Ovary (tissue), 9 donors: ENCODE data around the gene SPDEF. TPM values are rescaled to one million over a fixed set of nuclear protein-coding genes. Genes with fewer than 3 reads are reported as not detected.

Experiments
- DNase-seq, 5 donors: peaks; one replicate each; pipeline ENCODE4 v3.0.0-alpha.2; 2019 to 2020
- H3K27ac ChIP-seq, 2 donors: fragments of 200-600 bp; one replicate each; pipeline versions ENCODE4 v1.5.1 to v1.8.0; 2019 to 2022
- H3K27me3 ChIP-seq: fragments of 200-600 bp; one replicate; pipeline ENCODE4 v1.8.0; 2022
- H3K36me3 ChIP-seq: fragments of 200-600 bp; sonication (generic); one replicate; pipeline ENCODE4 v1.5.1; 2019
- H3K4me1 ChIP-seq: one replicate; pipeline ENCODE4 v1.8.1; 2013; ENCODE audit warnings: mild to moderate bottlenecking, moderate library complexity; ENCODE audit not compliant: insufficient read depth
- H3K4me3 ChIP-seq: fragments of 200-600 bp; sonication (generic); one replicate; pipeline ENCODE4 v1.5.1; 2017
- H3K9me3 ChIP-seq, 2 donors: fragments of 200-600 bp in 1 of 2; sonication (generic) in 1 of 2; one replicate each; pipeline versions ENCODE4 v1.5.1 to v1.8.1; 2013 to 2019; ENCODE audit warnings: mild to moderate bottlenecking in 1 of 2, moderate library complexity in 1 of 2
- CTCF ChIP-seq, 3 donors: fragments of 450-650 bp in 2 of 3; fragments of 200-600 bp in 1 of 3; IDR thresholded peaks; one replicate each; pipeline versions ENCODE4 v1.5.1 to v1.8.0; 2016 to 2022; ENCODE audit warnings: antibody characterized with exemption in 3 of 3, mild to moderate bottlenecking in 1 of 3
- EP300 ChIP-seq: sonication (generic); formaldehyde crosslinking; IDR thresholded peaks from one replicate; pipeline ENCODE4 v1.6.1; 2017; ENCODE audit warnings: antibody characterized with exemption
- POLR2A ChIP-seq: fragments of 450-650 bp; IDR thresholded peaks from one replicate; pipeline ENCODE4 v1.6.1; 2017; ENCODE audit warnings: antibody characterized with exemption, mild to moderate bottlenecking, moderate library complexity
- WGBS, 3 donors: extraction: QIAGEN DNeasy Blood & Tissue Kit in 1 of 3; methylation state at CpG; one replicate each; pipeline versions ENCODE4 v1.1.5 to v1.1.7; 2013 to 2017; 5-methylcytosine and 5-hydroxymethylcytosine counted together
- intact Hi-C, 4 donors: fragments of 100-400 bp; cut with DNase I; formaldehyde crosslinking; loops; one replicate each; pipeline versions ENCODE4 v1.11.0 to v1.15.1; 2022 to 2023
- polyA plus RNA-seq, 2 donors: library from polyadenylated mRNA; stranded (reverse); fragments of 200-250 nt in 1 of 2; fragments of 350-450 nt in 1 of 2; fragmentation: Illumina TruSeq in 1 of 2; extraction: RNeasy Lipid Tissue Mini Kit (QIAGEN cat#74804) in 1 of 2; gene quantifications; one replicate each; pipeline ENCODE4 v1.2.3, GENCODE V29; 2013 to 2014
- total RNA-seq, 7 donors: library from RNA; depleted of rRNA in 2 of 7; stranded (reverse); fragments of >200 nt in 2 of 7; fragmentation: NEBNext Ultra II Directional in 3 of 7; extraction: Animal tissue kit (Norgen Biotek cat#: 25700) in 3 of 7; gene quantifications; one replicate each; pipeline versions ENCODE4 v1.1.0 to v1.2.4, GENCODE V29; 2016 to 2023
- donor health status: DM: no; HTN: no; CAD: no; lungs with moderate emphysema.
- donor health status: DM: no; HTN: no; CAD: no.
- donor health status: Bipolar disorder and iron deficiency.
- donor health status: DM: yes; HTN: yes; CAD: no.
- donor health status: DM: no; HTN: no; CAD: no.
- donor health status: DM: yes; HTN: yes; CAD: no.

The SPDEF gene
- total and polyA plus RNA-seq, 9 donors: 0.11 to 1.6 (median 0.56) TPM; not detected in 3

GRCh38 chr6:34555007-34555322, 1.2 kb downstream of the SPDEF start:
- Histone ChIP-seq H3K4me3 (no peak overlapping the region), H3K27me3 (no peaks in the 10 kb centered on the region), H3K9me3 (no peaks in the 10 kb centered on the region), H3K4me1 (no peaks in the 10 kb centered on the region), H3K27ac (no peak overlapping the region), H3K36me3 (no peaks in the 10 kb centered on the region)
- TF ChIP-seq EP300: no peak
- no peak for TF ChIP-seq POLR2A
- TF ChIP-seq CTCF (IDR thresholded peaks at IDR 0.05): no peak
- intact Hi-C loops: no loop called here
- 87 to 92% (median 89%) methylated on average over 11 of the region's 11 CpGs for WGBS, 3 donors
- no peak for DNase-seq

GRCh38 chr6:34554291-34555006, 1.7 kb downstream of the SPDEF start:
- TF ChIP-seq POLR2A (no peak), CTCF (IDR thresholded peaks at IDR 0.05) (no peak), EP300 (no peak)
- no peak overlapping the region for H3K4me3 ChIP-seq
- H3K27me3 ChIP-seq: no peaks in the 10 kb centered on the region
- H3K36me3 ChIP-seq: no peaks in the 10 kb centered on the region
- H3K9me3 ChIP-seq: no peaks in the 10 kb centered on the region
- no peaks in the 10 kb centered on the region for H3K4me1 ChIP-seq
- DNase-seq: no peak
- intact Hi-C loops: no loop called here
- 48 to 54% (median 53%) methylated on average over 15 of the region's 15 CpGs for WGBS, 3 donors
- H3K27ac ChIP-seq: no peak overlapping the region

GRCh38 chr6:34553750-34554149, 2.4 kb downstream of the SPDEF start:
- no peak overlapping the region for H3K27ac ChIP-seq
- H3K27me3 ChIP-seq: no peaks in the 10 kb centered on the region
- H3K4me1 ChIP-seq: no peaks in the 10 kb centered on the region
- WGBS, 3 donors: 61 to 77% (median 67%) methylated on average over 6 to 10 of the region's 10 CpGs
- H3K36me3 ChIP-seq: no peaks in the 10 kb centered on the region
- no peak overlapping the region for H3K4me3 ChIP-seq
- intact Hi-C loops: no loop called here
- no peak for DNase-seq
- H3K9me3 ChIP-seq: no peaks in the 10 kb centered on the region
- no peak for TF ChIP-seq CTCF (IDR thresholded peaks at IDR 0.05)
- TF ChIP-seq POLR2A: no peak
- no peak for TF ChIP-seq EP300

- intact Hi-C loops: no loop called here
- no peaks in the 10 kb centered on the region for H3K27me3 ChIP-seq
- WGBS, 3 donors: 75 to 82% (median 82%) methylated on average over 4 of the region's 4 CpGs
Observed at GRCh38 chr6:34553146-34553545, 3.0 kb downstream of the SPDEF start.

More at GRCh38 chr6:34553146-34553545, 3.0 kb downstream of the SPDEF start:
- DNase-seq: no peak
- H3K4me3 ChIP-seq: no peak overlapping the region
- TF ChIP-seq CTCF (IDR thresholded peaks at IDR 0.05) (no peak), EP300 (no peak), POLR2A (no peak)
- no peak overlapping the region for H3K27ac ChIP-seq
- no peaks in the 10 kb centered on the region for H3K36me3 ChIP-seq
- no peaks in the 10 kb centered on the region for H3K9me3 ChIP-seq
- no peaks in the 10 kb centered on the region for H3K4me1 ChIP-seq
